Measurements from ENCODE around the gene PANK2.
"Not testable (repeated sequence)": the region's sequence is repeated elsewhere in the genome, so short reads cannot be mapped to it uniquely, and the experiment has no call there.

PANK2 gene

GRCh38 chr20:3871550-3872265 lies 17.5 kb upstream of the PANK2 start:
- FAIRE-seq = no peak

- FAIRE-seq = no peak
Measured at GRCh38 chr20:3873507-3873906, 15.7 kb upstream of the PANK2 start.

DNA sequence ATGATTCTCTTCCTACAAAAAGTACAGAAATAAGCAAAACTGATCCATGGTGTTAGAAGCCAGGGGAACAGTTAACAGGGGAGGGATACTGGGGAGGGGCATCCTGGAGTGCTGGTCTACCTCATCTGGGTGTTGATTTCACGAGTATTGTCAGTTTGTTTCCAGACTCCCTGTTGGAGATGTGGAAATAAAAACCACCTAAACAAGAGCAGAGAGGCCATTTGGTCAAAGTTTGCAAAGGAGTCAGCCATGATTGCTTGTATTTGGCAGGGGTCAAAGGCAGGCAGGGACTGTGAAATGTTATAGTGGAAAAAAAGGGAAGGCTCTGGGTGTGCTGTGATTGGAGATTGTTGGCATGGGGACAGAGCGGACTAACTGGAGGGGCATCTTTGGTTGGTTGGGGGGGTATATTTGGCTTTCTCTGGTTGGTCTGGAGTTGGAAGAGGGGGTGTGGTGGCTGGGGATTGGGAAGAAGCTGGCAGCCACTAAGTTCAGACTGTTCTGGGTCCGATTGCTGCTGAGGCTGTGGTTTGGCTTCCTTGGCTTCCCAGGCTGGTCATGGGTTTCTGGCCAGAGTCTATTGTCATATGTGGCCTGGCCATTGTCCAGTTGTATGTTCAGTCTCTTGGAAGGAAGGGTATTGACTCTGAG lies 14.9 kb upstream of the PANK2 start:
- FAIRE-seq = no peak

DNA sequence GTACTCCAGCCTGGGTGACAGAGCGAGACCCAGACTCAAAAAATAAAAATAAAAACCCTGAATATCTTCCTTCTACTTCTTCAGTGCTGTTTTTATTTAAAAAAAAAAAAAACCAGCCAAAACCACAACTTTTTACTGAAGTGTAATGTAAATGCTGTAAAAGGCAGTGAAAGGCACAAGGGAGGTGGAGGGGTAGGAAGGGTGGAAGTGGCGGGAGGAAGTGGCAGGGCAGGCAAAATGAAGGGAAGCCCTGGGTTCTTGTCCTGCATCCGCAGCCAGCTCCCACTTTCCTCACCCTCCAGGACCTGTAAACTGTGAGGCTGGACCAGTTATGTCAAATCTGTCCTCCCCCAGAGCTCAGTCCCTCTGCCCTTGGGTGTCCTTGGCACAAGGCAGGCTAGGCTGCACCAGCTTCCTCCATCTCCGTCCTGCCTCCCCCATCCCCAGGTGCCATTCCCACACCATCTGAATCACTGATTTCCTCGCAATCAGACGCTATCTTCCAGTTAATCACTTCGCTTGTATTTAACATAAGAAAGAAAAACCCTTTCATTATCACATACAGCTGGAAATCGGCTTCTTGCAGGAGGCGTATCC lies 13.7 kb upstream of the PANK2 start:
- FAIRE-seq = no peak

DNA sequence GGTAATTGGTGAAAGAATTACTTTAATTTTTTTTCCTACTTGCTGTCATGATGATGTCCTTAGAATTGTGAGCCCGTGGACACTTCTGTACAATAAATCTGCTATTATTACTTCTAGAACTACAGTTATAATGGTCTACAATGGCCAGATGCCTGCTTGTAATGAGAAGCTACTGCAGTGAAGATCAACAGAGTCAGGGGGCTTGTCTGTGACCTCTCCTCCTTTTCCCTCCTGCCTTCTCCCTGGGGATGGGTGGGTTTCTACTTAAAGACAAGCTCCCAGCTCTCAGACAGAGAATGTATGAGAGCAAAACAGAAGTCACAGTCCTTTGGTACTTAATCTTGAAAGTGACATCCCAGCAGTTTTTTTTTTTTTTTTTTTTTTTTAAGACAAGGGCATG lies 13.2 kb upstream of the PANK2 start:
- no peak for FAIRE-seq

DNA sequence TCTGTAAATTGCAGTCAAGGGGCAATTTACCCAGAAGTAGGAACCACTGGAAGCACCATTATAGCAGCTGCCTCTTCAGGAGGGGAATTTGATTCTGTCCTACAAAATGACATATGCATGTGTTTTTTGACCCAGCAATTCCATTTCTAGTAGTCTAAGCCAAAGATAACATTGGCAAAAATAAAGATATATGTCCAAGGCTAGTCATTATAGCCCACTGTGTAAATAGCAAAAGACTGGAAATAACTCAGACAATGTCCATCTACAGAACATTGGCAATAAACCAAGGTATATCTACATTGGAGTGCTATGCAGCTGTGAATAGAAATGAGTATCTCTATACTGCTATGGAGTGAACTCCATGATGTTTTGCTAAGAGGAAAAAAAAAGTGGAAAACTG lies 12.5 kb upstream of the PANK2 start:
- FAIRE-seq = no peak

DNA sequence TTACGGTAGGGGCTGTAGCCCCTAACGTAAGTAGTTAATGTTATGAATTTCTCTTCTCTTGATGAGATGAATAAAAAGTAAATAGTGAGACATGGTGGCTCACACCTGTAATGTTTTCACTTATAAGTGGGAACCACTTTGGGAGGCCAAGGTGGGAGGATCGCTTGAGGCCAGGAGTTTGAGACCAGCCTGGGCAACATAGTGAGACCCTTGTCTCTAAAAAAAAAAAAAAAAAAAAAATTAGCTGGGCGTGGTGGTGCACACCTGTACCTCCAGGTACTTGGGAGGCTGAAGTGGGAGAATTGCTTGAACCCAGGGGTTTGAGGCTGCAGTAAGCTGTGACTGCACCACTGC lies 10.3 kb upstream of the PANK2 start:
- not testable (repeated sequence) for FAIRE-seq

DNA sequence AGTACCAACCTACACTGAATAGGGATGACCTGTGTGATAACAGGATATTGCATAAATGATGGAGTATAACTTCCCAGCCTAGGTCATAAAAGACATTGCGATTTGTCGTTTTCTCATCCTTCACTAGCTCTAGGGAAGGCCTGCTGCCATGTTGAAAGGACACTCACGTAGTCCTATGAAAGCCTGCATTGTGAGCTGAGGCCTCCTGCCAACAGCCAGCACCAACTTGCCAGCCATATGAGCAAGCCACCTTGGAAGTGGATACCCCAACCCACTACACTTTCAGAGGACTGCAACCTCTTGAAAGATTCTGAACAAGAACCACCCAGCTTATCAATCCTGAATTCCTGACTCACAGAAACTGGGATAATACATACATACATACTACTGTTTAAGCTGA lies 3.5 kb upstream of the PANK2 start:
- FAIRE-seq = no peak

DNA sequence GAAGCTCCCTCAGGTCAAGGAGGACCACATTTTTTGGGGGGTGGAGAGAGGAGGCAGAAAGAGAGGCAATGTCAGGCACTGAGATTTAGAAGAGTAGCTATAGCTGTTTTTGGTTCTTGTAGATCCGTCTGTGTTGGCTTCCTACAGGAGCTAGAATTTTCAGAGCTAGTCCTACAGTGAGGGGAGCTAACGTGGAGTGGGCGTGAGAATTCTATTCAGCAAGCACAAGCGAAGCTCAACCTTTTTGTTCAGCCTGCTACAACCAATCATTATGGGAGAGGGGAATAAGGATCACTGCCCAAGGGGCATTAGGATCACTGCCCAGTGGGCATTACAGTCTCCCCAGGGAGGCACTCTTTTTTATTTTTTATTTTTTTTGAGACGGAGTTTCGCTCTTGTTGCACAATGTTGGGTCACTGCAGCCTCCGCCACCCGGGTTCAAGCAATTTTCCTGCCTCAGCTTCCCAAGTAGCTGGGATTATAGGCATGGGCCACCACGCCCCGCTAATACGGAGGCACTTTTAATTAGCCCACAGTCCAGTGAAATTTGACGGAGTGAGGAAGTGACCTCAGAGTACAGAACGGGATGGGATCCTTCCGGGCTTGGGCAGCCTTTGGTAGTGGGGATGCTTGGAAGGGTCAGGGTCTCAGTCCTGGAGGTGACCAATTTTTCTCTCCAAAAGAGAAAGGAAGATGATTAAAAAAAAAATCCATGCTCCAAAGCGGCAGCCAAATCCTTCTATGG lies 1.1 kb upstream of the PANK2 start:
- no peak for FAIRE-seq

DNA sequence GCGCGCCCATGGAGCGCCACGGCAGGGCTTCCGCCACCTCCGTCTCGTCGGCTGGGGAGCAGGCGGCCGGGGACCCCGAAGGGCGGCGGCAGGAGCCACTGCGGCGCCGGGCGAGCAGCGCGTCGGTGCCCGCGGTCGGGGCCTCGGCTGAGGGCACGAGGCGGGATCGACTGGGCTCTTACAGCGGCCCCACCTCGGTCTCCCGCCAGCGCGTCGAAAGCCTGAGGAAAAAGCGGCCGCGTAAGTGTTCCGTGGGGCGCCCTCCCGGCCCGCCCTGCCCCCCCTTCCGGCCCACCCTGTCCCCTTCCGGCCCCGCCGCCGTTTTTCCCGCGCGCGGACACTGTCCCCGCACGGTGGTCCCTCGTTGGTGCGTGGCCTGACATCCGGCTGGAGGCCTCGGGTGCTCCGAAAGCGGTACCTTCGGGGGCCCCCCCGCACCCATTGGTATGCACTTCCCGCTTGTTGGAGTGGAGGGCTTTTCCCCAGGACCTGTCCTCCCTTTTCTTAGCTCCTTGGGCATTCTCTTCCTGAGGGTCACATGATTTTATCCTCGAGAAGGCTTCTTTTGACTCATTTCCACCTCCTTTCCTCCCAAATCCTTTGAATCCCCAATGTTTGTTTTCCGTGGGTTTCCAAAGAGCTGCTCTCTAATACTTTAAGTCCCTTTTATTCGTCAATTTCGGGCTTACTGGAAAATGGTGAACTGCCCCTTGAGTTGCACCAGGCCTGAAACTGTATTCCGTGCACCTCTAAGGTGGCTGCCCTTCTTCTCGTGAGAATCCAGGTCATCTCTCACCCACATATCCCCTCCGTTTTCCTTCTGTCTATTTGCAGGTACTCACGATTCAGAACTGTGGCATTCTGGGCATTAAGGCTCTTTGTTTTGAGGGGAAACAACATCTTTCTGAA lies 556 bp downstream of the PANK2 start:
- FAIRE-seq = no peak

GRCh38 chr20:3890398-3890751 lies 1.2 kb downstream of the PANK2 start:
- FAIRE-seq = no peak

DNA sequence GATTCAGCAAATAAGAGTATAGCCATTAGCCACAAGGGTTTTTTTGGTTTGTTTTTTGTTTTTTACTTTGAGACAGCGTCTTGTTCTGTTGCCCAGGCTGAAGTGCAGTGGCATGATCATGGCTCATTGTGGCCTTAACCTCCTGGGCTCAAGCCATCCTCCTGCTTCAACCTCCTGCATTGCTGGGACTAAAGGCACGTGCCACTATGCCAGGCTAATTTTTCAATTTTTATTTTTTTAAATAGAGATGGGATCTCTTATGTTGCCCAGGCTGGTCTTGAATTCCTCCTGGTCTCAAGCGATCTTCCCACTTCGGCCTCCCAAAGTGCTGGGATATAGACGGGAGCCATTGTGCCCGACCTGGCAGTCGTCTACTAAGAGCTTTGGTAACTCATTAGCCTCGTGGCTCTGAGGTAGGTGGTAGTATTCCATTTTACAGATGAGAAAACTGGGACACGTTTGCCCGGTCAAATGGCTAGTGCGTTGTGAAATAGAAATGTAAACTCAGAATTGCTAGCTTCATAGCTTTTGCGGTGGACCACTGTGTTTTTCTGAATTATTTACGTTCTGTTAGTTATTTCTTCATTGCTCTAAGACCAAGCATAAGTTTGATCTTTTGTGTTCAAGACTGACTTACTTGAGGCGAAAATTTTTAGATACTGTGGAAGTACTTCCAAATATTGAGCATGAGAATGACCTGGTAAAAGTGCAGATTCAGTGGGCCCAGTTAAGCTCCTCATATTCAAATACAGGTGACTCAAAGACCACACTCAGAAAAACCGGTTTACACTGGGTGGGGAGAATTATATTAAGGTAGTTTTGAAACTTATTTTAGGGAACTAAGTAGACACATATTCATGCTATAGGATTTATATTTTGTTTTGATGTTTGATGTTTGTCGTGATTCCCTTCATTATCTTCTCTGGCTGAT lies 2.1 kb downstream of the PANK2 start:
- no peak for FAIRE-seq

GRCh38 chr20:3894796-3895195 lies 5.6 kb downstream of the PANK2 start:
- no peak for FAIRE-seq

DNA sequence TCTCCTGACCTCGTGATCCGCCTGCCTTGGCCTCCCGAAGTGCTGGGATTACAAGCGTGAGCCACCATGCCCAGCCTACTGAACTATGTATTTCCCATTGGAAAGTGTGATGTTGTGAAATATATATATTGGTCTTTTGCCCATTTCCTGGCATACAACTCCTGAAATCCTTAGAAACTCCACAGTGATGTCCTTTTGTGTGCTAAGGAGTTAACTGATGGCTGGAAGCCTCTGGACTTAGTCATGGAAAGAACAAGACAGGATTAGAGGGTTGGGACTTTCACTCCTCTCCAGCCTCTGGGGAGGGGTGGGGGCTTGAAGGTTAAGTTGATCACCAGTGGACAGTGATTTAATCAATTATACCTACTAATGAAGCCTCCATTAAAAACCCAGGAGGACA lies 7.1 kb downstream of the PANK2 start:
- no peak for FAIRE-seq

DNA sequence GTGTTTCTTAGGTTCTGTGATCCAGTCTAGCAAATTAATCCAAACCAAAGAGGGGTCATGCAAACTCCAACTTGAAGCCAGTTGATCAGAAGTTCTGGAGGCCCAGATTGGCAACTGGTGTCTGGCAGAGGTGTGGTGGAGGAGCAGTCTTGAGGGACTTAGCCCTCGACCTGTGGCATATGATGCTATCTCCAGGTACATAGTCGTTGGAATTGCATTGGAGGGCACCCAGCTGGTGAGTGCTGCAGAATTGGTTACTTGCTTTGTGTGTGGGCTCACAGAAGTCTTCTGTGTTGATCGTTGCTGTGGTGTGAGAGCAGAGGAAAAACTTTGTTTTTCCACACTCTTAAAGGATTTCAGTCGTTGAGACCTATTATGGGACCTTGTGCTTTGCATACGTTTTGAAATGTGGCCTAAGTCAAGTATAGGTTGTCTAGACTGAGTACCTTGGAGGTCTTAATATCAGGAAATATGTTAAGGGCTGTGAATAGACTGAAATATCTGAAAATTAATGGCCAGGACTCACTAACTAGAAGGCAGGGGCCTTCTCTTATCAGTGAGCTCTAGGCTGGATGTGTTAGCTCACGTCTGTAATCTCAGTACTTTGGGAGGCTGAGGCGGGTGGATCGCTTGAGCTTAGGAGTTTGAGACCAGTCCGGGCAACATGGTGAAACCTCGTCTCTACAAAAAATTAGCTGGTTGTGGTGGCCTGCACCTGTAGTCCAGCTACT lies 7.8 kb downstream of the PANK2 start:
- no peak for FAIRE-seq

DNA sequence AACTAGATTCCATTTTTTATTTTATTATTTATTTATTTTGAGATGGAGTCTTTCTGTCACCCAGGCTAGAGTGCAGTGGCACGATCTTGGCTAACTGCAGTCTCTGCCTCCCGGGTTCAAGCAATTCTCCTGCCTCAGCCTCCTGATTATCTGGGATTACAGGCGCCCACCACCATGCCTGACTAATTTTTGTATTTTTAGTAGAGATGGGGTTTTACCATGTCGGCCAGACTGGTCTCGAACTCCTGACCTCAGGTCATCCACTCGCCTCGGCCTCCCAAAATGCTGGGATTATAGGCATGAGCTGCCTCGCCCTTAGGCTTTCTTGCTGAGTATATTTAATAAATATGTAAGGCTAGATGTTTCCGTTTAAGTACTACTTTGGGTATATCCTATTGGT lies 9.0 kb downstream of the PANK2 start:
- FAIRE-seq = not testable (repeated sequence)

GRCh38 chr20:3898639-3899038 lies 9.5 kb downstream of the PANK2 start:
- FAIRE-seq = no peak

DNA sequence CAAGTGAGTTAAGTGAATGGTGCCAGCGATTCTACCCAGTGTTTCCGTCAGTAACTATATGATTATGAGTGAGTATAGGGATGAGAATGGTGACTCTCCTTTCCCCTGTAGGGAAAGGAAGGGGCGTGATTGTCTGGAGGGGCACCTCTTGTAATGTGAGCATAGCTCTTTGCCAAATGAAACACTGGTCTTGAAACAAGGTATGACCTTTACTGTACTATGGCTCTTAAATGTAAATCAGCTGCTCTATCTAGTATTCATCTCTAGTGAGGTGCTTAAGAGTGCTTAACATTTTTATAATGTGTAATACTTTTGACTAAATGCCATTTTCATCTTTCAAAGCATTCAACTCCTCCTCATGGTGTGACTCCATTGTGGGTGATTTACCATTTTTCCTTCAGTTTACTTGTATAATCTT lies 11.0 kb downstream of the PANK2 start:
- FAIRE-seq = no peak

GRCh38 chr20:3901028-3901705 lies 12.0 kb downstream of the PANK2 start:
- no peak for FAIRE-seq

DNA sequence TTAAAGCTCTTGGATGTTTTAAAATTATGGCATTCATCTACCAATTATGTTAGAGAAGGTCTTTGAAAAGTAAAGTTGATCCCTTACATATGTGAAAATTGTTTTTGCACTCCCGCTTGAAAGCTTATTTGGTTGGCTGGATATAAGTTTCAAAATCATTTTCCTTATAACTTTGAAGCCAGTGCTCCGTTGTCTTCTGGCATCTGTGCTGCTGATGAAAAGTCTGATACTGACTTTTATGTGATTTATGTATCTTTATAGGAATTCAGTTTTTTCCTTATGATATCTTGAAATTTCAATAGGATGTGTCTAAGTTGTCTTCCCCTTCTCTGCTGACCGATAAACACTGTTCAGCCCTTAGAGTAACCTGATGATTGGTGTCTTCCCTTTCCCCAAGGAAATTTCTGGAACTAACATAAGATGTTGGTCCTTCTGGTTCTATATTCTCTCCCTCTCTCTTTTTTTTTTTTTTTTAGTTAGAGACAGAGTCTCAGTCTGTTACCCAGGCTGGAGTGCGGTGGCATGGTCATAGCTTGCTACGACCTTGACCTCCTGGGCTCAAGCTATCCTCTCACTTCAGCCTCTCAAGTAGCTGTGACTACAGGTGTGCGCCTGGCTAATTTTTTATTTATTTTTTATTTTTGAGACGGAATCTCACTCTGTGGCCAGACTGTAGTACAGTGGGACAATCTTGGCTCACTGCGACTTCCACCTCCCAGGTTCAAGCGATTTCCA lies 12.7 kb downstream of the PANK2 start:
- no peak for FAIRE-seq

Measured in islet of Langerhans (tissue), 1 donor.